Measurements from ENCODE around the gene KCNH5. TPM values are rescaled to one million over a fixed set of nuclear protein-coding genes. Genes with fewer than 3 reads are reported as not detected.

KCNH5 gene
- total RNA-seq, 1 donor: under 0.01 TPM

DNA sequence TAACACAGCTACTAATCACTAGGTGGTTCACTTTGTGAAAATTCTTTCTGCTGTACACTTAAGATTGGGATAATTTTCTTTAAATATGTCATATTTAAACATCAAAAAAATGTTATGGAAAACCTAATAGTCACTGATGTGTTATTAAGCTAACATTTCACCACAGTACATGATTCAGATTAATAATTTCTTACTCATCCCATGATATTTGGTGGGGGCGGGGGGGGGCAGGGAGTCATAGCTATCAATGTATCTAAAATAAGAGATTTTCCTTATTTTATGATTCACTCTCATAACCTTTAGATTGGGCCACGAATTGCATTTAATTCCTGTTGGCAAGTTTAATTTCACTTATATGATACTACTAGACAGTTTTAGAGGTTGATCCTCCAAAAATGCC, 88.8 kb downstream of the KCNH5 start:
- no peak for DNase-seq (ENCODE audit: low read depth)
- H3K4me3 ChIP-seq (ENCODE audit: low read depth, low read length): no peak overlapping the region
- TF ChIP-seq, protein P1, sequence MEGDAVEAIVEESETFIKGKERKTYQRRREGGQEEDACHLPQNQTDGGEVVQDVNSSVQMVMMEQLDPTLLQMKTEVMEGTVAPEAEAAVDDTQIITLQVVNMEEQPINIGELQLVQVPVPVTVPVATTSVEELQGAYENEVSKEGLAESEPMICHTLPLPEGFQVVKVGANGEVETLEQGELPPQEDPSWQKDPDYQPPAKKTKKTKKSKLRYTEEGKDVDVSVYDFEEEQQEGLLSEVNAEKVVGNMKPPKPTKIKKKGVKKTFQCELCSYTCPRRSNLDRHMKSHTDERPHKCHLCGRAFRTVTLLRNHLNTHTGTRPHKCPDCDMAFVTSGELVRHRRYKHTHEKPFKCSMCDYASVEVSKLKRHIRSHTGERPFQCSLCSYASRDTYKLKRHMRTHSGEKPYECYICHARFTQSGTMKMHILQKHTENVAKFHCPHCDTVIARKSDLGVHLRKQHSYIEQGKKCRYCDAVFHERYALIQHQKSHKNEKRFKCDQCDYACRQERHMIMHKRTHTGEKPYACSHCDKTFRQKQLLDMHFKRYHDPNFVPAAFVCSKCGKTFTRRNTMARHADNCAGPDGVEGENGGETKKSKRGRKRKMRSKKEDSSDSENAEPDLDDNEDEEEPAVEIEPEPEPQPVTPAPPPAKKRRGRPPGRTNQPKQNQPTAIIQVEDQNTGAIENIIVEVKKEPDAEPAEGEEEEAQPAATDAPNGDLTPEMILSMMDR (IDR thresholded peaks at IDR 0.05; ENCODE audit: insufficient read depth, low read depth, low read length): no peak

DNA sequence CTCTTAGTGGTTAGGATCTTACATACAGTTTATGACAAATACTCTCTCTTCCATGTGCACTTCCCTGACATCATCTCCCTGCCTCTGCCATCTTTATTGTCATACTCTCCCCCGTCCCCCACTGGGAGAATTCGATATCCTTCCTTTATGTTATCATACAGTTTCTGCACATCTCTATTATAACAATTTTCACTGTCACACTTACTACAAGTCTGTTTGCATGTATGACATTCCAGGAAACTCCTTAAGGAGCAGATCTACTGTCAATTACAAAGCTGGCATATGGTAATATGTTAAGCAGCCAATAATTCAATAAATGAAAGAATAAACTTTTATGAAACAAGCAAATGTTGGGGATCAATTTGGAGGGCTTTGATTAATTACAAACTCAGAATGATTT, 91.1 kb downstream of the KCNH5 start:
- TF ChIP-seq, protein P1 (IDR thresholded peaks at IDR 0.05; ENCODE audit: insufficient read depth, low read depth, low read length): no peak
- DNase-seq (ENCODE audit: low read depth): no peak
- H3K4me3 ChIP-seq (ENCODE audit: low read depth, low read length): no peak overlapping the region

DNA sequence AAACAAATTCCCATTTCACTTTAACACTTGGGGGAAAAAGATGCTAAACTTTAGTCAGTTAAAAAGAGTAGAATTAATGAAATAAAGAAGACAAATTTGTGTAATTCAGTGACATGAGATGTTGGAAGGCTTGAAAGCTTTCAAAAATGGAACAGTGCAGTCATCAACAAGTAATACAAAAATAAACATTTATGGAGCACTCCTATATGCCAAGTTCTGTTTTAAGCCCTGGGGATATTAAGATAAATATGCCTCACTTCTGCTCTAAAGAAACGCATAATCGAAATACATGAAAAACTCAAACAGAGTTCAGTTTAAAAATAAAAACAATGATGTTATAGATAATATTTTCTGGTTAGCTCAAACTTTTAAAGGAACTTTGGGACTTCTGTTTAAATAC, 93.0 kb downstream of the KCNH5 start:
- DNase-seq (ENCODE audit: low read depth): no peak

DNA sequence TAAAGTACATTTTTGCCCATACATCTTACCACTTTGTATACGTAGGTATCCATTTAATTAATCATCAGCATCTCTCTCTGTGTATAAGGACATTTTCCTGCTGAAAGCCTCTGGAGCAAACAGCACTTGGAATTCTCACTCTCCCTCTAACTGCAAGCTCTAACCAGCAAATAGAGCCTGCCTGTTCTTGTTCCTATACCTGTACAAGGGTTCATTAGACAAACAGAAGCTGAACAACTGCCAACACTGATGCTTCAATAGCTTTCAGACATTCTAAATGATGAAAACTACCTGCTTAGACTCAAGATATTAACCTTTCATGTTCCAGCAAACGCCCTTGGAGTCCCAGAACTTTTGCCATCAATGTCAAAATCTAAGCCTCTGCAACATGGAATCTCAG, 98.0 kb downstream of the KCNH5 start:
- H3K4me3 ChIP-seq (ENCODE audit: low read depth, low read length): no peak overlapping the region

More for the DNA sequence above, 93.0 kb downstream of the KCNH5 start:
- no peak overlapping the region for H3K4me3 ChIP-seq (ENCODE audit: low read depth, low read length)
- TF ChIP-seq, protein P1 (IDR thresholded peaks at IDR 0.05; ENCODE audit: insufficient read depth, low read depth, low read length): no peak

DNA sequence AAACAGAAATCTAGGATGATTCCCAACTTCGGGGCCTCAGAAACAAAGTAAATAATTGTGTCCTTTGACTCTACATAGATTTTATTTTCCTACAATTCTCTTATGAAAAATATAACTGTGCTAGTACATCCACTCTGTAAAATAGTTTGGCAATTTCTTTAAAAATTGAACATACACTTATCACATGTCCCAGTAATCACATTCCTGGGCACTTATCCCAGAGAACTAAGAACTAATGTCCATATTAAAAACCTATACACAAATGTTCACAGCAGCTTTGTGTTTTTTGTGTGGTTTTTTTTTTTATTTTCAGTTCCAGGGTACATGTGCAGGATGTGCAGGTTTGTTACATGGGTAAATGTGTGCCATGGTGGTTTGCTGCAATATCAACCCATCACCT, 99.0 kb downstream of the KCNH5 start:
- no peak for DNase-seq (ENCODE audit: low read depth)
- no peak overlapping the region for H3K4me3 ChIP-seq (ENCODE audit: low read depth, low read length)
- TF ChIP-seq, protein P1 (IDR thresholded peaks at IDR 0.05; ENCODE audit: insufficient read depth, low read depth, low read length): no peak

More for the DNA sequence above, 98.0 kb downstream of the KCNH5 start:
- no peak for DNase-seq (ENCODE audit: low read depth)
- TF ChIP-seq, protein P1 (IDR thresholded peaks at IDR 0.05; ENCODE audit: insufficient read depth, low read depth, low read length): no peak

DNA sequence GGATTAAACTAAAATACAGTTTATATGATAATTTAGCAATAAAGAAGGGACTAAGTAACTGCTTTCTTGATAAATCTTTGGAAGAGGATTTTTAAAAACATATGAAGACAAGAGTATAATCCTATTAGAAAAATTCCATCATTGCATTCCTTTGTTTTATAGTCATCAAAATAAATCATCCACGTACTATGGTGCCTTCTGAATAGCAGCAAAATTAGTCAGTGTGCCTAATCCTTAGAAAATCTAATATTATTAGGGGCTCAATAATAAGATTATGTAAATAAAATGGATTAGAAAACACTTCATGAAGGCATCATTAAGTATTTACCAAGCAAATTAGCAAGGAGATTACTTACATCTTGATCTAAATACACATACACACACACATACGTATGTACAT, 102.1 kb downstream of the KCNH5 start:
- TF ChIP-seq, protein P1 (IDR thresholded peaks at IDR 0.05; ENCODE audit: insufficient read depth, low read depth, low read length): no peak
- no peak overlapping the region for H3K4me3 ChIP-seq (ENCODE audit: low read depth, low read length)
- DNase-seq (ENCODE audit: low read depth): no peak

DNA sequence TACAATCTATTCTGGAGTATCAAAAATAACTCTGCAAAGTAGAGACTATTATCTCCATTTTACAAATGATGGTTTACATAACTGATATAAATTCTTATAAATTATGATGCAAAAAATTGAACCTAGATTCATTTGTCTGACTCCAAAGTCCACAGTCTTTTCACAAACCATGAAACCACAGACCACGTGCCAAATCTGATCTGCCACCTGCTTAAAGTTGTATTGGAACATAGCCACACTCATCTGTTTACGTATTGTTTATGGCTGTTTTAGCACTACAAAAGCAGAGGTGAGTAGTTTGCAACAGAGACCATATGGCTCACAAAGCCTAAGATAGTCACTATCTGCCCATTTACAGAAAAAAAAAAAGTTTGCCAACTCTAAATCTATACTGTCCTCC, 105.3 kb downstream of the KCNH5 start:
- no peak overlapping the region for H3K4me3 ChIP-seq (ENCODE audit: low read depth, low read length)
- TF ChIP-seq, protein P1 (IDR thresholded peaks at IDR 0.05; ENCODE audit: insufficient read depth, low read depth, low read length): no peak
- no peak for DNase-seq (ENCODE audit: low read depth)

Data from fibroblast of villous mesenchyme (primary cell).